DOHH2 (cell line): Measurements from ENCODE around the gene NAALADL2.

ENCODE experiments used
- CTCF ChIP-seq: fragments of 200-600 bp; sonication (generic); IDR thresholded peaks from one replicate; pipeline ENCODE4 v1.5.1; 2014; ENCODE audit warnings: antibody characterized with exemption, mild to moderate bottlenecking, low read depth, low read length; ENCODE audit not compliant: poor library complexity, severe bottlenecking
- EZH2phosphoT487 ChIP-seq: fragments of 200-600 bp; sonication (generic); IDR thresholded peaks from 2 replicates; pipeline ENCODE4 v1.6.1; 2017; ENCODE audit warnings: borderline replicate concordance, mild to moderate bottlenecking, antibody characterized with exemption, low read length, moderate library complexity, mixed read lengths

GRCh38 chr3:175608356-175608755, 749.2 kb downstream of the NAALADL2 start:
- TF ChIP-seq CTCF (no peak), EZH2phosphoT487 (no peak)
